ENCODE data around the gene CLCN1. TPM values are rescaled to one million over a fixed set of nuclear protein-coding genes. Genes with fewer than 3 reads are reported as not detected.
"Not testable (repeated sequence)": the region's sequence is repeated elsewhere in the genome, so short reads cannot be mapped to it uniquely, and the experiment has no call there.

CLCN1 gene
- not detected in 2 replicates for total RNA-seq (2014; rRNA removed; shearing (Covaris generic))

DNA sequence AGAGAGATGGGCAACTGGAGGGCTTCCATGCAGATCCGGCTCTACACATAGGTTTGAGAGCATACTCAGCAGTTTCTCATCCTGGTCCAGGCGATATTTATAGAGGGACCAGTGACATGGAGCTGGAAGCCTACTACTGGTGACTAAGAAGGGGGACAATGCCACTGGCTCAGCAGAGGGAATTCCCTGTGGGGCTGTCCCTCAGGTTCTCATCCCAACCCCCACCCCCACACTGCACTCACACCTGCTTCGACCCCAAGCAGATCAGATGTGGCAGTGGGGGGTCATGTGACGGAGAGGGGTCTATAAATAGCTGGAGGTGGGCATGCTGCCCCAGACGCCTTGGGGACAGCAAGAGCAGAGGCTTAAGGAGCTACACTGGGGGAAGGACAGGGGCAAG lies at the start of gene CLCN1:
CLCN1 (plus strand) TSS at position 336 of the 400 bp plus-strand sequence. CDS start 102 bp downstream, outside the sequence.
- DNase-seq (ENCODE audit: low read depth) = no peak

DNA sequence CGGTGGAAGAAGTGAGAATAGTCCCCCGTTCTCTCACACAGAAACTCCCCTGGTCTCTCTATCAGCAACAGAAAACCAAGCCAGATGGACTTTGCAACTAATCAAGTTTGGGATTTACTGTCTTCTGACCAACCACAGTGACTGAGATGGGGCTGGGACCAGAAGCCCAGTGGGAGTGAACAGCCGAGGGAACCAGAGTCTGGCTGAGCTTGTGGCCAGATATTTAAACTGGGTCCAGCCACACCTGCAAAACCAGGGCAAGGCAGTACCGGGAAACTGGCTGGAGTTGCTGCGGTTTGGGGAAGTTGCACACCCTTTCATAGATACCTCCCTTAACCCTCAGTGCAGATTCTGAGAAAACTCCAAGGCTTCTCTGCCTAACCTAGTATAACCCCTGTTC lies 46.7 kb upstream of the CLCN1 start:
- no peak for DNase-seq (ENCODE audit: low read depth)

DNA sequence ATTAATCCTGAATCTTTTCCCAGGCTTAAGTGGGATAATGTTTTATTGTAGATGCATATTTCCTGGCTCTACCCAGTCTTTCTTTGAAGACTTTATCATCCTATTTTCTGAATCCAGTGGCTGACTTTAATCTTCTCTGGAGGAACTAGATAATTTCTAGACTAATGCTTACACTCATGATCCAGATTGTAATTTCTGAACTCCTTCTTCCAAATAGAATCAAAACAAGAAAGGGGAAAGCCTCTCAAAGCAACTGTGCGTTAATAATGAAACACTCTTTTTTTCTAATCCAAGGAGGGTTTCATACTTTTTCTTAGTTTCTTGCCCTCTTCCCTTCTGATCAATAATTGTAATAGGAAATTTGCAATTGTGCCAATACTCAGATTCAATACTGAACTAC lies 44.7 kb upstream of the CLCN1 start:
- no peak for DNase-seq (ENCODE audit: low read depth)

DNA sequence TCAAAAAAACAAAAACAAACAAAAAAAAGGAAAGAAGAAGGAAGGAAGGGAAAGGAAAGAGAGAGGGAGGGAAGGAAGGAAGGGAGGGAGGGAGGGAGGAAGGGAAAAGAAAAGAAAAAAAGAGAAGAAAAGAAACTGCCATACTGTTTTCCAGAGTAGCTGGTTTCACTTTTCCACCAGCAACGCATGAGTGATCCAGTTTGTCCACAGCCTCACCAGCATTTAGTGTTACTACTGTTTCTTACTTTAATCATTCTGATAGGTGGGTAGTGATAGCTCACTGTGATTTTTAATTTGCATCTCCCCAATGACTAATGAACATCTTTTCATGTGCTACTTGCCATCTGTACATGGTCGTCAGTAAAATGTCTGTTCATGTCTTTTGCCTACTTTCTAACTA lies 43.0 kb upstream of the CLCN1 start:
- no peak for DNase-seq (ENCODE audit: low read depth)

DNA sequence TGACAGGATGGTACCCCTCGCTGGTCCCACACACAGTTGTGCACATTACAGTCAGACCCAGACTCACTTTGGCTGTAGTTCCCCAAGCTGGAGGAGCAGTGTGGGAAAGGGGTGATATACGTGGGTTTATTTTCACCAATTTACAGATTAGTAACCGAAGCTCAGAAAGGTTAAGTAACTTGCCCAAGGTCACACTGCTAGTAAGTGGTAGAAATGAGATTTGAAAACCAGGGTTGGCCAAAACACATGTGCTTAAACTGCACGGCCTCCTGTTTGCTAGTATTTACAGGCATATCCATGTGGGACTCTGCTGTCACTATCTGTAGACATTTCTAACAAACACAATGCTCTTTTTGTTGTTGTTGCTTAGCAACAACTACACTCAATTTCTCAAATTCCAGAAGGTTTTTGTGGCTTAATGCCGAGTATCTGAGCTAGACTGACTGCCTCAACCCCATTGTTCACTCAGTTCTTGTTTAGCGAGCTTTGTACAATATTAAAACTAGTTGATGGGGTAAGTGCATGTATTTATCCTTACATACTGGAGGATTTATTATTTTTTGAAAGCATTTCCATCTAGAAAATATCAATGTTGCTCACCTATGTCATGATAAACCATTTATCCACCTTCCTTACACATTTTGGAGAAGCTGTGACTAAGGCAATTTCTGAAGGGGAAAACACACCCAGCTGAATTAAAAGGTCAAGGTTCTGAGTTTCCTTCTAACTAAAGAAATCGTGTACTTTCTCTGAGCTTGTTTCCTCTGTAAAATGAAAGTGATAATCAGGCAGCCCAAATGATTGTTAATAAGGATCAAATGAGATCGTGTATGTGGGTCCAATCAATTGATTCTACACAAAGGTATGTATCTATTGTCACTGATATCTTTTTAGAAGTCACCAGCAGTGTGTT lies 36.5 kb upstream of the CLCN1 start:
- peak; percentile 90 for DNase-seq (ENCODE audit: low read depth)

DNA sequence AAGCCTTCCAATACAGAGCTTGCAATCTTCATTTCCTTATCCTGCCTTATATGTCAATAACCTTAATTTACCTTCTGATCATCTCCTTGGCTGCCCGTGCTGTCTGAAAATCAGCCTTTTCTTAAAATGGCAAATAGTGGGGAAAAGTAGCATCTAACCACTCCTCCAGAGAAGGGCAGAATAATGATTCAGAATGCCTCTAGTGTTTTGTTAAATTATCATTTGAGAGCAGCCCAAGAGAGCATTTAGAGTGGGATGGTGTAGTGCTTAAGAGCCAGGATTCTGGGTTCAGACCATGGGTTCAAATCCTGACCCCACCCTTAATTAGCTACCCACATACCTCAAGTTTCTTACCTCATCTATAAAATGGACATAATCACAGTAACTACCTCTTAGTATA lies 35.8 kb upstream of the CLCN1 start:
- no peak for DNase-seq (ENCODE audit: low read depth)

DNA sequence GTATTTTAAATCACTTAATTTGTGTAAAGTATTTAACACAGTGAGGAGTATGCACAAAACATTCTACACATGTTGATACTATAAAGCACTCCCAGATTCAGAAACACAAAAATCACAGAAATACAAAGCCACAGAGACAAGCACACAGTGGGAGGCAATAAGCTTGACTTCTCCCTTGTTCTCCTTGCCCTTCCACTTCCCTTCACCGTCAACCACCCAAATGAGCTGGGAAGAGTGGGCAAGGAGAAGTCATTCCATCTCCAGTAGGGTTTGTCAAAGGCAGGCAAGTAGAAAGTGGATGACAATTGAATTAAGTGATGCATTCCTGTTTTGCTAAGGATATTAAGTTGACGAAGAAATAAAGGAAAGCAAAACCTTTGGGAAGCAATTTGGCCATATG lies 35.3 kb upstream of the CLCN1 start:
- no peak for DNase-seq (ENCODE audit: low read depth)

DNA sequence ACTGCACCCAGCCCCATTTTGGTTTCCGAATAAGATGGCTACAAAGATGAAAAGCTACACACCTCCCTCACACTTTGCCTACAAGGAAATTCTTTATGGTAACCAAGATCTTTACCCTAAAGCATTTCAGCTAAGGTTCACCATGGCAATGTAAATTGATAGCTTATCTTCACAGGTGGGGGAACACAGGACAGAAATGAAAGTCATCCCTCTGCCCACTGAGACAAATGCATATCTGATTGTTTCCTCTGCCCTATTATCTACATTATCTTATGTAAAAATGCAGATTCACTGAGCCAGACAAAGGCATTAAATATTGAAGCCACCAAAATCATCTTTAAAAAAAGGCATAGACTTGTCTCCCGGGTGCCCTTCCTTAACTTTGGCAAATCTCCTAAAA lies 34.4 kb upstream of the CLCN1 start:
- no peak for DNase-seq (ENCODE audit: low read depth)

DNA sequence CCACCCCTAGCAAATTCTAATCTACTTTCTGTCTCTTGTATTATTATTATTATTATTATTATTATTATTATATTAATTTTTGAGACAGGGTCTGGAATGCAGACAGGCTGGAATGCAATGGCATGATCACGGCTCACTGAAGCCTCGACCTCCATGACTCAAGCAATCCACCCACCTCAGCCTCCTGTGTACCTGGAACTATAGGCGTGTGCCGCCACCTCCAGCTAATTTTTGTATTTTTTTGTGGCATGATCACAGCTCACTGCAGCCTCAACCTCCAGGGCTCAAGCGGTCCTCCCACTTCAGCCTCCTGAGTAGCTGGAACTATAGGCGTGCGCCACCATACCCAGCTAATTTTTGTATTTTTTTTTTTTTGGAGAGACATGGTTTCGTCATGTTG lies 33.8 kb upstream of the CLCN1 start:
- DNase-seq (ENCODE audit: low read depth) = no peak

DNA sequence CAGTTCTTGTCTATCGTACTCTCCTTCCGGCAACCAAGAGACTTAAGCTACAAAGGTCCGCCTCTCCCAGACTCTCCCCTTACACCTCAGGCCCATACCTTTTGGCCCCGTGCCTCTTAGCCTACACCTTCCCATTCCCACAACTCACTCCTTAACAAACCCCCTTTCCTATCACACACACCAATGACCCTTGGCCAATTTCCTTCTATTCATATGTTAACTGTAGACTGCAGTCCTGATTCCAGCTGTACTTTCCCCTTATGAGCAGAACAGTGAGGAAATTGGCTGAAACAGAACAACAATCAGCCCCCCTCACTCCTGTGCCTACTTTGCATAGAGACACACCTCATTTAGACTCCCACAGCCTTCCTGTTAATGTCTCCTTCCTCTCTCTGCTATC lies 32.5 kb upstream of the CLCN1 start:
- no peak for DNase-seq (ENCODE audit: low read depth)

DNA sequence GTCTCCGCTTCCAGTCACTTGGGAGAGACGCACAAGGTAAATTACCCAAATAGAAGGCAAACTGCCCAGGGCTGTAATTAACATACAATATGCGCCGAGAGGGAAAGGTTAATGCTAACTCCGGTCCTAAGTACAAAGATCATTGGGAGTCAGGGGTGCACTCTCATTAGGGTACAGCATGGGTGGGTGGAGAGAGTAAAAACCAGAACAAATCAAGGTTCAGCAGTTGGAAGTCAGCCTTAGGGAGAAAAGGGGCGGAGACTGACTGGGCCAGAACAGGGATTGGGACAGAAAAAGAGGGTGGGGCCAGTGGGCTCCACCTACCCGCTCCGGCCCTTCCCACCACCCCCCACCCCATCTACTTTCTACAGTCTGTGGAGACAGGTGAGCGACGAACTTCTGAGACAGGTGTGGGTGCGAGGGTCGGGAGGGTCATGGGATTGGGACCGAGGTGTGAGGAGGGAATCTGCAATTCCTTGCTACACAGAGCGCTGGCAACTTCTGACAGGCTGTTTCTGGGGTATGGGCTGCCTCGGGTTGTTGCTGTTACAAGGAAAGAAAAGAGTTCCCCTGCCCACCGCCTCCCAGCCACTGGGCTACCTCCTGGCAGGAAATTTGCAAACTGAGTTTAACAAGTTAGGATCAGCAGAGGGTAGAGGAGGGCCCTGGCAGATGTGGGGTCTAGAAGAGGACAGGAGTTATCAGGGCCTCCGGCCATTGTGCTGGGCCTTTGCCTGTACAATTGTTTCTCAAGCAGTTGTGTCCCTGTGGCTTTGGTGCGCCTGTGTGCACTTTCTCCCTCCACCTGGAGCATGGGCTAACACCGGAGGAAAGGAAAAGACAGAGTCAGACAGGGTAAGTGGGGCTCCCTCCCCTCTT lies 31.1 kb upstream of the CLCN1 start, which contains the start of gene TMEM139:
TMEM139 (plus strand) TSS at position 368 of the 879 bp plus-strand sequence. CDS start 1,000 bp downstream, outside the sequence.
- DNase-seq (ENCODE audit: low read depth) = no peak

DNA sequence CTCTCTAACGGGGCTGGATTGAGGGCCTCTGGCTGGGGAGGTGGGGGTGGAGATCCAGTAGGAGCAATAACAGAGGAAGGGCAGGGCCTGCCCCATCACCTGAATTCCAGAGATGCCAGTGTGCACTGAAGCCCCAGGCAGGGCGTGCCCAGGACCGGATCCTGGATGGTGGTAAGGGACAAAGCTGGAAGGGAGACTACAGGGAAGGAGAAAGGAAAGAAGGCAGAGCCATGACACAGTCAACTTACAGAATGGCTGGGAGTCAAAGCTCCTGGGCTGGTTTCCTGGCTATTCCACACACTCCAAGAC lies 30.5 kb upstream of the CLCN1 start:
- peak; percentile 45 for DNase-seq (ENCODE audit: low read depth)

DNA sequence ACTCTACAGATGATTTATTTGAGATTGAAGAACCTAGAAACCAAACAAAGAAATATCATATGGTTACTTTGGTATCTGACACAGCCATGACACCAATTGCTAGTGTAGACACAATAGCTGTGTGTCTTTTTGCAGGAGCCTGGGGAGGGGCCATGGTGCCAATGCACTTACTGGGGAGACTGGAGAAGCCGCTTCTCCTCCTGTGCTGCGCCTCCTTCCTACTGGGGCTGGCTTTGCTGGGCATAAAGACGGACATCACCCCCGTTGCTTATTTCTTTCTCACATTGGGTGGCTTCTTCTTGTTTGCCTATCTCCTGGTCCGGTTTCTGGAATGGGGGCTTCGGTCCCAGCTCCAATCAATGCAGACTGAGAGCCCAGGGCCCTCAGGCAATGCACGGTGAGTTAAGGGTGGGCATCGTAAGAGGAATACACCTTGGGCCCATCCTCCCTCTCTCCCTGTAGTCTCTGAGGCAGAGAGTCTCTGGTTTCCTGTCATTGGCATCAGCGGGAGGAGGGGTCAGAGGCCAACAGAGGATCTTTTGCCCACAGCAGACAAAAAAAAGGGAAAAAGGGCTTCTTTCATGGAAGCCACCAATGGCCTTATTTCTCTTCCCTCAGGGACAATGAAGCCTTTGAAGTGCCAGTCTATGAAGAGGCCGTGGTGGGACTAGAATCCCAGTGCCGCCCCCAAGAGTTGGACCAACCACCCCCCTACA lies 29.9 kb upstream of the CLCN1 start:
- no peak for DNase-seq (ENCODE audit: low read depth)

DNA sequence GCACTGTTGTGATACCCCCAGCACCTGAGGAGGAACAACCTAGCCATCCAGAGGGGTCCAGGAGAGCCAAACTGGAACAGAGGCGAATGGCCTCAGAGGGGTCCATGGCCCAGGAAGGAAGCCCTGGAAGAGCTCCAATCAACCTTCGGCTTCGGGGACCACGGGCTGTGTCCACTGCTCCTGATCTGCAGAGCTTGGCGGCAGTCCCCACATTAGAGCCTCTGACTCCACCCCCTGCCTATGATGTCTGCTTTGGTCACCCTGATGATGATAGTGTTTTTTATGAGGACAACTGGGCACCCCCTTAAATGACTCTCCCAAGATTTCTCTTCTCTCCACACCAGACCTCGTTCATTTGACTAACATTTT lies 29.4 kb upstream of the CLCN1 start:
- DNase-seq (ENCODE audit: low read depth) = no peak

DNA sequence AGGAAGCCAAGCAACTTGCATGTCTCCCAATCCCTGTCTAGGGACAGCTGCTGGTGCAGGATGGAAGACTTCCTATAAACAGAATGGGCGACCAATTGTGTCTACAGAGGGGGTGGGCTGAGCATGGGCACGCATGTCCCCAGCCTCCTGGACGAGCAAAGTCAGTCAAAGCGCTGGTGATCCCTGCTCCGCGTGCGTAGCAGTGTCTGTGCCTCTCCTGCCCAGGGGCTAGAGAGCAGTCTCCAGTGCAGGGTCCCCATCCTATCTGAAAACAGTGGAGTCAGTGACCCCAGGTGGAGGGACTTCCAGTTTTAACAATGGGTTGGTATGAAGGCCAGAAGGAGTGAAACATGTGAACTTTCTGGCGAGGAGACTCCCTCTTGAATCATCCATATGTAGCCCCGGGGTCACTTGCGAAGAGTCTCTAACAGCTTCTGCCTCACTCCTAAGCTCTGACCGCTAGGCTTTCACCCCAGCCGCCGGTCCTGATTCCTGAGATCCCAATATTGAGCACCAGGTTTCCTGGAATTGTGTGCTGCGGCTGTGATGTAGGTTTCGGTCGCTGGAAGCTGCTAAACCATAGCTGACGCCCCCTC lies 28.5 kb upstream of the CLCN1 start:
- DNase-seq (ENCODE audit: low read depth) = no peak

DNA sequence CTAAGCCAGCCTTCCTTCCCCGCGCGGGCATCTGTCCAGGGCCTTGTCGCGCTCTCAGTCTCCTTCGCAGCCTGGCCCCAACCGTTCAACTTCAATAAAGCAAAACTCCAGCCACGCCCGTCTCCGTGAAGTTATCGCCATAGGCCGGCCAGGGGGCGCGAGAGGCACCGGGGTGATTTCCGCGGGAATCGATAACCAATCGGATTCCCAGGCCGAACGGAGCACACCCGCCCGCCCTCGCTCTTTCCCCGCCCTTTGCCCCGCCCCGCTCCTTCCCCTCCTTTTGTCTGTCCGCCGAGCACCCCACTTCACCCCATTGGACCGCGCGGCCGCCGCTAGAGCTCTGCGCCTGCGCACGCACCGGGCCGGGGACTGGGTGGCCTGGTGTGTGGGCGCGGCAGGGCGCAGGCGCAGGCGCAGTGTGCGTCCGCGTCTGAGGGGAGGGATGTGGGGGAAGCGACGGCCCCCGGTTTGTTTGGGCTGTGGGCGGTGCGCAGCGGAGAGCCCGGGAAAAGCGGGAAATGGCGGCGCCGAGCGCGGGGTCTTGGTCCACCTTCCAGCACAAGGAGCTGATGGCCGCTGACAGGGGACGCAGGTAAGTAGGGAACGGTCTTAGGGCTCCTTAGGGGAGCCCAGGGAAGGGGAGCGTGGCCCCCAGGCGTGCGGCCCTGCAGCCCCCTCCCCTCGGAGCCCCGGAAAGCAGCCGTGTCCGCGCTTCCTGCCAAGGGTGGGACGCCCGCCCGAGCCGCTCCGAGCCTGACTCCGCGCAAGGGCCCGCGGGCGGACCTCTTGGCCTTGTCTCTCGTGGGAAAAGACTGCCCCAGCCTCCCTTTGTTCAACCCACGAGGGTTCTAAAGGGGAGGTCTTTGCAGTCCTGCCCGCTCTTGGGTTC lies 27.7 kb upstream of the CLCN1 start, which contains the start of gene CASP2:
CASP2 (plus strand) TSS at position 417 of the 892 bp plus-strand sequence; CDS start at position 522, 105 bp downstream.
- DNase-seq (ENCODE audit: low read depth) = peak; percentile 98

DNA sequence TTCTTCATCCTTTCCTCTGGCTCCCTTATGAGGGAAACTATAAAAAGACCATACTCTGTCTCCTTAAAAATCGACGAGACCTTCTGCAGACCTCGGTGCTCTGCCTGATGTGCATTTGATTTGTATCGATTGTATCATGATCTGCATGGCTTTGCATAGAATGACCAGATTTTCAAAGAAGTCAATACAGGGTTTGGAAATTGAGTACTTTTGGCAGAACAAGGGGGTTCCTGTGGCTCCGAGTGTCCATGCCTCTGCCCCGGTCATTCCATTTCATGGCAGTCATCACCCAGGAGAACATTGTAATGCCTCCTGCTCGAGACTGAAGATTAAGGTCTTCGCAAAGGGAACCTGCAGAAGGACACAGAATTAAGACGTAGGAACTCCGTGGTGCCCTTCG lies 27.1 kb upstream of the CLCN1 start:
- peak; percentile 41 for DNase-seq (ENCODE audit: low read depth)

DNA sequence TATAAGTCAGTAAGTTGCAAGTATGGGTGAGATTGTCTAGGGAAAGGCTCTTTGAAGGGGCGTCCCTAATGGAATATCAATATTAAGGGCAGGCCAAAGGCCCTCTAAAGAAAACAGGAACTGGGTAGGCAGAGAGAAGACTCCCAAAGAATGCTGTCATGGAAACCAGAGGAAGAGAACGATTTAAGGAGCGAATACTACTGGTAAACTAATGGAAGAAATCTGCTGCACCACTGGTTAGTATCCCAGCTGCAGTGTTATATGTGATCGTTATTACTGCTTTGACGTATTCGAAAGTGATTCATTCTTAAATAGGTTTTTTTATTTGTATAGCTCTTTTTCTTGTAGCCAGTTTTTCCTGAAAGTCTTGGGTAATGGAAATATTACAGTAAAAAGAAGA lies 26.5 kb upstream of the CLCN1 start:
- no peak for DNase-seq (ENCODE audit: low read depth)

DNA sequence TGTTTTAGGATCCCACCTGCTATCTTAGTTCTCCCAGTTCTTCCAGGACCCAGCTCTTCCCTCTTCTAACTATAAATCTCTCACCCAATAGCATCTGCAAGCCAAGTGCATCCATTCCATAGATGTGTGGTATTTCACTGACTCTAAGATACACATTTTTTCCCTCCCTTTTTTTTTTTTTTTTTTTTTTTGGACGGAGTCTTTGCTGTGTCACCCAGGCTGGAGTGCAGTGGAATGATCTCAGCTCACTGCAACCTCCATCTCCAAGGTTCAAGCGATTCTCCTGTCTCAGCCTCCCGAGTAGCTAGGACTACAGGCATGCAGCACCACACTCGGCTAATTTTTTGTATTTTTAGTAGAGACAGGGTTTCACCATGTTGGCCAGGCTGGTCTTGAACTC lies 26.0 kb upstream of the CLCN1 start:
- not testable (repeated sequence) for DNase-seq (ENCODE audit: low read depth)

DNA sequence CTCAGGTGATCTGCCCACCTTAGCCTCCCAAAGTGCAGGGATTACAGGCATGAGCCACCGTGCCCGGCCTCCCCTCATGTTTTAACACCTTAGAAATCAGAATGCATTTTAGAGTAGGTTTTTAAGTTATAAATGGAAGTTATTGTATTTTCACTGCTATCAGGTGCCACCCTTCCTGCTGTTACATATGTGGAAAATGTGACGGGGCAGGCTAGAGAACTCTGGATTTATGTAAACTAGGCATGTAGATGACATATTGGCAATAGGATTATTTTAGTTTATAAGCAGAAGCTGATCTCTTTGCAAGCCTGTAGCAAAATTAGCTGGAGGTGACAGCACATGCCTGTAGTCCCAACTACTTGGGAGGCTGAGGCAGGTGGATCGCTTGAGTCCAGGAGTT lies 25.6 kb upstream of the CLCN1 start:
- no peak for DNase-seq (ENCODE audit: low read depth)

DNA sequence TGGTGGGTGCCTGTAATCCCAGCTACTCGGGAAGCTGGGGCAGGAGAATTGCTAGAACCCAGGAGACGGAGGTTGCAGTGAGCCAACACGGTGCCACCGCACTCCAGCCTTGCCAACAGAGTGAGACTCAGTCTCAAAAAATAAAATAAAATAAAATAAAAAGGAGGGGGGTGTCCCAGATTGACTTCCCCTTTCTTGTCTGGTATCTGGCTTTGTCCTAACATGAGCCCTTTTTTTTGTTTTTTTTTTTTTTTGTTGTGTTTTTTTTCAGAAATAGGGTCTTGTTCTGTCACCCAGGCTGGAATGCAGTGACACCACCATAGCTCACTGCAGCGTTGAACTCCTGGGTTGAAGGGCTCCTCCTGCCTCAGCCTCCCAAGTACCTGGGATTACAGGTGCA lies 23.0 kb upstream of the CLCN1 start:
- no peak for DNase-seq (ENCODE audit: low read depth)
